Right atrium auricular region (tissue), 2 donors: ENCODE results near the gene SWT1. TPM values are rescaled to one million over a fixed set of nuclear protein-coding genes. Genes with fewer than 3 reads are reported as not detected.
A peak's percentile ranks its signal among the peaks of the same experiment; 100 is the strongest.

ENCODE experiments used
- DNase-seq: peaks from one replicate; pipeline ENCODE4 v3.0.0-alpha.2; 2019; ENCODE audit warnings: low spot score
- H3K27ac ChIP-seq, 2 donors: fragments of 200-600 bp; sonication (generic); 1 replicate in 1 of 2; 2 replicates in 1 of 2; pipeline ENCODE4 v1.5.1; 2016 to 2019
- H3K27me3 ChIP-seq, 2 donors: fragments of 200-600 bp; sonication (generic); one replicate each; pipeline versions ENCODE4 v1.5.1 to v1.6.0; 2017 to 2019
- H3K36me3 ChIP-seq: fragments of 200-600 bp; sonication (generic); one replicate; pipeline ENCODE4 v1.5.1; 2016
- H3K4me1 ChIP-seq, 2 donors: fragments of 200-600 bp; sonication (generic); one replicate each; pipeline versions ENCODE4 v1.5.1 to v1.6.0; 2017 to 2019
- H3K4me3 ChIP-seq, 2 donors: fragments of 200-600 bp; sonication (generic); 1 replicate in 1 of 2; 2 replicates in 1 of 2; pipeline ENCODE4 v1.5.1; 2017 to 2019; ENCODE audit warnings: mild to moderate bottlenecking in 1 of 2, moderate library complexity in 1 of 2
- H3K9me3 ChIP-seq, 2 donors: fragments of 200-600 bp; sonication (generic); one replicate each; pipeline ENCODE4 v1.5.1; 2019
- CTCF ChIP-seq, 2 donors: fragments of 200-600 bp; sonication (generic); IDR thresholded peaks; one replicate each; pipeline ENCODE4 v1.5.1; 2019; ENCODE audit warnings: antibody characterized with exemption in 2 of 2
- total RNA-seq, 2 donors: library from RNA; depleted of rRNA; stranded (reverse); fragments of >200 nt; gene quantifications; one replicate each; pipeline ENCODE4 v1.1.0, GENCODE V29; 2016

SWT1 gene
- total RNA-seq, 2 donors from 2014 or later, result 4.9 to 6.2 TPM

DNA sequence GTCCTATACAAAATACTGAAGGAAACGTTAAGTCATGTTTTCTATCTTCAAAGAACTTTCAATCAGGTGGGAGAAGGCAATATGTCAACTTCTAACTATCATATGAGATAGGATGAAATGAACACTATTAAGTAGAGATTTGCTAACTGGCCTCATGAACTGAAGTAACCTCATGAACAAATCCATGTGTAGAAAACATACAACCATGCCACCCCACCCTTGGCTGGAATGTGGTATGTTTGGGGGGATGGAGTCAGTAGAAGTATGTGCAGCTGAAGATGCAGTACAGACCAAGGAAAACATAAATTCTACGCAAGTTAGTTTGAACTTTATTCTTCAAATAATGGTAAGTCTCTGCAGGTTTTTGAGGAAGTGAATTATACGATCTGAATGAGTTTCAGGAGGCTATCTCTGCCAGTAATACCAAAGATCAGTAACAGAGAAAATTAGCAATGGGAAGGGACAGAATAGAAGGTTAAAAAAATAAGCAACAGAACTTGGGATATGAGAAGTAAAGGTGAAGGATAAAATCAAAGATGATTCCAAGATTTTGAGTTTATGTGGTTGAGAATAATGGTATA lies 4.7 kb upstream of the SWT1 start:
- peaks cover 16% of the 10 kb centered on the region for H3K36me3 ChIP-seq
- H3K4me3 ChIP-seq, result no peak overlapping the region
- DNase-seq, result no peak
- H3K4me1 ChIP-seq, result peaks cover 0 to 17% of the 10 kb centered on the region in 2 donors
- TF ChIP-seq CTCF (IDR thresholded peaks at IDR 0.05), result no peak
- no peaks in the 10 kb centered on the region for H3K9me3 ChIP-seq
- H3K27ac ChIP-seq, result no peak overlapping the region
- H3K27me3 ChIP-seq, result no peaks in the 10 kb centered on the region

DNA sequence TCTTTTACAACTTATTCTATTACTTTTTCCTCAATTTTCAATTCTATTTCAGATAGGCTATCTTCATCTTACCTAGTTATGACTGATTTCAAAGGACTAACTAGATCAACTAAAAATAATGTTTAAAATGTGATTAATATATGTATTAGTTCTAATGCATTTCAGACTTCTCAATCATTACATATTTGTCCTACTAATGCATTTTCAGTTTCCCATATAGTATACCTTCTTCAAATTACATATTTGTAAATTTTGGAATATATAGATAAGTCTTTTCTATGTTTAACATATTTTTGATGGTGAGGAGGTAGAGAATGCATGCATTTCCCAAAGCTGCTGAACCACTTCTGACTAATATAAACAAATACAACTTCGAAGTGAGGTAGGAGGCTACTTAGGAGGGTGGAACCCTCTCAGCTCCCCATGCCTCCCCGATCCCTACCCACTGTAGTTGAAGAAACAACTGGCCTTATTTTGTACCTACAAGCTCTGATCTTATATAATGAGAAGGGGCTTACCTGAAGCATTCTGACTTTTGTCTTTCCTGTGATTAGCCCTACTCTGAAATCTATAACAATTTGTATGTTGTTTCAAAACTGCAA lies 2.0 kb upstream of the SWT1 start:
- Histone ChIP-seq H3K27me3 (no peaks in the 10 kb centered on the region), H3K4me3 (no peak overlapping the region), H3K4me1 (peaks cover 0 to 31% of the 10 kb centered on the region in 2 donors), H3K36me3 (peaks cover 10% of the 10 kb centered on the region), H3K27ac (peak overlapping the region in 1 of 2 donors; percentile 98), H3K9me3 (no peaks in the 10 kb centered on the region)
- TF ChIP-seq CTCF (IDR thresholded peaks at IDR 0.05), result no peak
- DNase-seq, result no peak

- peaks cover 3% of the 10 kb centered on the region for H3K36me3 ChIP-seq
- H3K9me3 ChIP-seq, result no peaks in the 10 kb centered on the region
- peaks cover 0 to 31% of the 10 kb centered on the region in 2 donors for H3K4me1 ChIP-seq
- no peaks in the 10 kb centered on the region for H3K27me3 ChIP-seq
- DNase-seq, result no peak
- H3K4me3 ChIP-seq, result peak overlapping the region; percentile 81 to 93
- TF ChIP-seq CTCF (IDR thresholded peaks at IDR 0.05), result no peak
- peak overlapping the region; percentile 98 to 99 for H3K27ac ChIP-seq
These were observed 1.2 kb upstream of the SWT1 start for GRCh38 chr1:185155600-185156287.

- no peaks in the 10 kb centered on the region for H3K27me3 ChIP-seq
- no peak for TF ChIP-seq CTCF (IDR thresholded peaks at IDR 0.05)
- peaks cover 0 to 31% of the 10 kb centered on the region in 2 donors for H3K4me1 ChIP-seq
- H3K4me3 ChIP-seq, result peak overlapping the region; percentile 81 to 93
- H3K36me3 ChIP-seq, result peaks cover 5% of the 10 kb centered on the region
- H3K9me3 ChIP-seq, result no peaks in the 10 kb centered on the region
- peak overlapping the region; percentile 98 to 99 for H3K27ac ChIP-seq
- no peak for DNase-seq
These were observed 596 bp upstream of the SWT1 start for GRCh38 chr1:185156288-185156853.

GRCh38 chr1:185157599-185158412 lies 839 bp downstream of the SWT1 start:
- Histone ChIP-seq H3K4me1 (peaks cover 0 to 31% of the 10 kb centered on the region in 2 donors), H3K27me3 (no peaks in the 10 kb centered on the region), H3K9me3 (no peaks in the 10 kb centered on the region), H3K4me3 (peak overlapping the region; percentile 81 to 93), H3K27ac (peak overlapping the region; percentile 98 to 99), H3K36me3 (peaks cover 5% of the 10 kb centered on the region)
- DNase-seq, result no peak
- TF ChIP-seq CTCF (IDR thresholded peaks at IDR 0.05), result no peak
